ENCODE results near the gene PRKCZ.

PRKCZ gene

DNA sequence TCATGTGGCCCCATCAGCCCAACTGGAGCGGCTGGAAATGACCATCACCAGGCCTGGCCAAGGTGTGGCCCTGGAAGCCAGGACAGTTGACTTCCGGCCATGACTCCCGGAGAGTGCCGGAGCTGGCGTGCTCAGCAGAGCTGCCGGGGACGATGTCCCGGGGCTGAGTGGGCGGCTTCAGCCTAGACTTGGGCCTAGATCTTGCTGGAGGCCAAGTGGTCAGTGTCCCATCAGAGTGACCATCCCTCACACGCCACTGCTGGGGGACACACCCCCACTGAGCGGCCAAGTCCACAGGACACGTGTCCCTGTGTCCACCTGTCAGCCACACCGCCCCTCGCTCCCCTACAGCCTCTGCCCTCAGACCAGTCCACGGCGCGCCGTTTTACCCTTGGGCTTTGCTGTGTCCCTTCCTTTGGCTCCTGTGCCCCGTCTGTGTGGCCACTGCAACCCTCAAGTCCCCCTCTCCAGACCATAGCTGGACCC lies 140.3 kb downstream of the PRKCZ start:
- no peak for TF ChIP-seq CTCF (IDR thresholded peaks at IDR 0.05; ENCODE audit: low read depth, low read length)
- peak overlapping the region; percentile 56 to 64 for H3K4me3 ChIP-seq (replicated peaks in 1 of 2; ENCODE audit: low read depth in 2 of 2, low read length in 2 of 2)
- no peak for DNase-seq (ENCODE audit: low read depth in 2 of 2)

DNA sequence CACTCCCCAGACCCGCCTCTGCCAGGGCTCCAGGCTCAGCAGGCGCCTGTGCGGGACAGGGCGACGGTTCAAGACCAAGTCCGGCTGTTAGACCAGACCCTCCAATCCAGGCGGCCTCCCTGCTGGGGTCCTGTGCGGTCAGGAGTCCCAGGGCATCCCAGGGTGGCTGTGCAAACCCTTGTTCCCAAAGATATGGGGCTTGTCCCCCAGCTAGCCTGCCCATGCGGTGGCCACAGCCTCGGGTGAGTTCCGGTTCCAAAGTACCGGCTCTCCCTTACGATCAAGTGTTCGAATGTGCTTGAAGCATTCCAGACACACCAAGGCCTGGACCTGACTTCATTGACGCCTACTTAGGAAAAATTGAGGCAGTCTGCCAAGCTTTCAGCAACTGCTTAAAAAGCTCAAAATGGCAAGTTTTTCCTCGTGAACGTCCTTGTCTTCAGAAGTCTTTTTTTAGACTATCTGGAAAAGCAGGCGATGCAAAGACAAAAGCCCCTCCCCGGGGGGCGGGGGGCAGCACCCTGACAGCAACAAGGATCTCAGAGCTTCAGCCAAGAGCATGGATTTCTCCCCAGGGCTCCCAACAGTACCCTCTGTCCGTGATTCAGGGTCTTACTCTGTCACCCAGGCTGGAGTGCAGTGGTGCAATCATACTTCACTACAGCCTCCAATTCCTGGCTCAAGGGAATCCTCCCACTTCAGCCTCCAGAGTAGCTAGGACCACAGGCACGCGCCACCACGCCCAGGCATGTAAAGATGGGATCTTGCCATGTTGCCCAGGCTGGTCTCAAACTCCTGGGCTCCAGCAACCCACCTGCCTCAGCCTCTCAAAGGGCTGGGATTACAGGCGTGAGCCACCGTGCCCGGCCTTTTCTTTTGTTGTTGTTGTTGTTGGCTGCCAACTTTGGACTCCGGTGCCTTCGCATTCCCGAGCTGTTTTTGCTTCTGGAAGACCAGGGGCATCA lies 142.1 kb downstream of the PRKCZ start:
- TF ChIP-seq CTCF (IDR thresholded peaks at IDR 0.05; ENCODE audit: low read depth, low read length) = no peak

DNA sequence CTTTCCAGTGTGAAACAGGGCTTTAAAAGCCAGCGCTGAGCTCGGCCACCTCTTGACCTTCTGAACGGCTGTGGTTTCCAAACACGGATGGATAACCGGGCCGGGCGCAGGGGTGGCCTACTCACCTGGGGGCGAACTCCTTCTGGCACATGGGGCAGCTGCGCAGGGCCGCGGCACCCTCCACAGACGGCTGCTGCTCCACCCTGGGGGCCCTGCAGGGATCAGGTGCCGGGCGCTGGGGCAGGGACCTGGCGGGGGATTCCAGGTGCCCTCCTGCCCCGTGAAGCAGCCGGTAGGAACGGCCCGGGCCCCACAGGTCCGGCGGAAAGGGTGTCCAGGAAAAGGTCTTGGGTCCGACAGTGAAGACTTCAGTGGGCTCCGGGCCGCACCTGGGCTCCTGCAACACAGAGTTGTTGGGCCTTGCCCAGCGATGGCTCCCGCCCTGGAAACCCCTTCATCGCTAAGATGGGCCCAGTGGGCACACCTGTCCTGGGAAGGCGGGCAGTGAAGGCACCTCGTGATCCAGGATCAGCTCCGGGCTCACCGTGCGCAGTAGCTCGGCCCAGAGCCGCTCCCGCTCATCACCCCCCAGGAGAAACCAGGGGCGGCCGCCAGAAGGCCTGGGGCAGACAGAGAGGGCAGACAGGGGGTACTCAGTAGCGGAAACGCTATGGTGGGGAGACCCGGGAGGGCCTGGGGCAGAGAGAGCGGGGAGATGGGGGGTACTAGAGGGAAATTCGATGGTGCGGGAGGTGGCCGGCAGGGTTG lies 143.5 kb downstream of the PRKCZ start:
- no peak for TF ChIP-seq CTCF (IDR thresholded peaks at IDR 0.05; ENCODE audit: low read depth, low read length)
- peak overlapping the region; percentile 46 to 50 for H3K4me3 ChIP-seq (replicated peaks in 1 of 2; ENCODE audit: low read depth in 2 of 2, low read length in 2 of 2)
- DNase-seq (ENCODE audit: low read depth in 2 of 2) = no peak

More for the DNA sequence above, 142.1 kb downstream of the PRKCZ start:
- DNase-seq (ENCODE audit: low read depth in 2 of 2) = peak; percentile 46 to 95
- no peak overlapping the region for H3K4me3 ChIP-seq (replicated peaks in 1 of 2; ENCODE audit: low read depth in 2 of 2, low read length in 2 of 2)

- peak; percentile 75 to 77 for DNase-seq (ENCODE audit: low read depth in 2 of 2)
- H3K4me3 ChIP-seq (replicated peaks in 1 of 2; ENCODE audit: low read depth in 2 of 2, low read length in 2 of 2) = peak within 1 kb of the TSS; percentile 46 to 62
- TF ChIP-seq CTCF (IDR thresholded peaks at IDR 0.05; ENCODE audit: low read depth, low read length) = no peak
Measured at GRCh38 chr1:2194319-2194897, 144.2 kb downstream of the PRKCZ start, which contains the start of gene FAAP20. Gene FAAP20 (minus strand): TSS chr1:2194772. CDS start chr1:2194749, 23 bp downstream.

GRCh38 chr1:2194898-2195673 lies 144.9 kb downstream of the PRKCZ start:
- peak; percentile 90 to 91 for DNase-seq (ENCODE audit: low read depth in 2 of 2)
- peak; percentile 83 for TF ChIP-seq CTCF (IDR thresholded peaks at IDR 0.05; ENCODE audit: low read depth, low read length)
- H3K4me3 ChIP-seq (replicated peaks in 1 of 2; ENCODE audit: low read depth in 2 of 2, low read length in 2 of 2) = peak overlapping the region; percentile 42 to 62

- no peak overlapping the region for H3K4me3 ChIP-seq (replicated peaks in 1 of 2; ENCODE audit: low read depth in 2 of 2, low read length in 2 of 2)
- no peak for DNase-seq (ENCODE audit: low read depth in 2 of 2)
- TF ChIP-seq CTCF (IDR thresholded peaks at IDR 0.05; ENCODE audit: low read depth, low read length) = no peak
Measured at GRCh38 chr1:2195785-2196184, 145.6 kb downstream of the PRKCZ start.
